ENCODE results near the gene RAB31.

- TF ChIP-seq POLR2AphosphoS5 (IDR thresholded peaks at IDR 0.05): peak in 1 of 3 donors; percentile 32
- no peak for TF ChIP-seq CTCF (IDR thresholded peaks at IDR 0.05 in 8 of 11, conservative IDR thresholded peaks at IDR 0.05 in 3 of 11)
- TF ChIP-seq POLR2A (IDR thresholded peaks at IDR 0.05): no peak
Observed at GRCh38 chr18:9750606-9751304, 42.7 kb downstream of the RAB31 start.
